ENCODE results near the gene HAPLN1. TPM values are rescaled to one million over a fixed set of nuclear protein-coding genes. Genes with fewer than 3 reads are reported as not detected.

The HAPLN1 gene
- total RNA-seq = 0.73 and 4.6 TPM in 2 replicates

GRCh38 chr5:83720836-83721537, at the start of gene HAPLN1:
HAPLN1 (minus strand) TSS chr5:83720855; CDS start chr5:83673523, 47,332 bp downstream.

Other genes starting within 250 kb of the HAPLN1 start
- gene VCAN, start 249.1 kb downstream of the HAPLN1 start, total RNA-seq = 384 and 399 TPM in 2 replicates